Prostate gland (tissue), 2 donors: ENCODE results near the gene RCAN2. TPM values are rescaled to one million over a fixed set of nuclear protein-coding genes. Genes with fewer than 3 reads are reported as not detected.
"Not testable (repeated sequence)": the region's sequence is repeated elsewhere in the genome, so short reads cannot be mapped to it uniquely, and the experiment has no call there.

ENCODE experiments used
- DNase-seq: peaks from one replicate; pipeline ENCODE4 v3.0.0-alpha.2; 2019; ENCODE audit warnings: low spot score
- H3K27ac ChIP-seq, 2 donors: fragments of 200-600 bp; sonication (generic); 2 replicates each; pipeline ENCODE4 v1.5.1; 2017 to 2019
- H3K27me3 ChIP-seq: fragments of 200-600 bp; sonication (generic); replicated peaks from 2 replicates; pipeline ENCODE4 v1.5.1; 2019; ENCODE audit not compliant: insufficient read depth
- H3K36me3 ChIP-seq, 2 donors: fragments of 200-600 bp; sonication (generic); 1 replicate in 1 of 2; 2 replicates in 1 of 2; pipeline versions ENCODE4 v1.5.1 to v1.8.1; 2017 to 2019
- H3K4me1 ChIP-seq: fragments of 200-600 bp; sonication (generic); replicated peaks from 2 replicates; pipeline ENCODE4 v1.5.1; 2019
- H3K4me3 ChIP-seq, 2 donors: fragments of 200-600 bp; sonication (generic); 2 replicates each; pipeline ENCODE4 v1.5.1; 2017 to 2019
- H3K9me3 ChIP-seq: fragments of 200-600 bp; sonication (generic); 2 replicates; pipeline ENCODE4 v1.5.1; 2017
- POLR2A ChIP-seq: fragments of 450-650 bp; IDR thresholded peaks from one replicate; pipeline ENCODE4 v1.6.1; 2016; ENCODE audit warnings: antibody characterized with exemption, mild to moderate bottlenecking
- POLR2AphosphoS5 ChIP-seq: sonication (generic); formaldehyde crosslinking; IDR thresholded peaks from one replicate; pipeline ENCODE4 v1.6.1; 2017; ENCODE audit warnings: antibody characterized with exemption
- WGBS: methylation state at CpG from one replicate; pipeline ENCODE4 v1.1.5; 2018; 5-methylcytosine and 5-hydroxymethylcytosine counted together
- intact Hi-C: fragments of 100-400 bp; cut with DNase I; formaldehyde crosslinking; loops from one replicate; pipeline ENCODE4 v1.14.2; 2022
- total RNA-seq, 2 donors: library from RNA; depleted of rRNA; stranded (reverse); fragments of >200 nt; gene quantifications; one replicate each; pipeline ENCODE4 v1.1.0, GENCODE V29; 2016
- TF ChIP-seq, protein P1 (sequence below), 4 experiments: fragments of 200-600 bp in 2 of 4; fragments of 450-650 bp in 2 of 4; sonication (generic) in 2 of 4; IDR thresholded peaks; 1 replicate in 3 of 4; 2 replicates in 1 of 4; pipeline ENCODE4 v1.5.1; 2016 to 2019; ENCODE audit warnings: antibody characterized with exemption in 4 of 4, mild to moderate bottlenecking in 2 of 4, moderate library complexity in 2 of 4

The RCAN2 gene
- total RNA-seq, 2 donors from 2014 or later: 12.3 to 14.2 TPM

DNA sequence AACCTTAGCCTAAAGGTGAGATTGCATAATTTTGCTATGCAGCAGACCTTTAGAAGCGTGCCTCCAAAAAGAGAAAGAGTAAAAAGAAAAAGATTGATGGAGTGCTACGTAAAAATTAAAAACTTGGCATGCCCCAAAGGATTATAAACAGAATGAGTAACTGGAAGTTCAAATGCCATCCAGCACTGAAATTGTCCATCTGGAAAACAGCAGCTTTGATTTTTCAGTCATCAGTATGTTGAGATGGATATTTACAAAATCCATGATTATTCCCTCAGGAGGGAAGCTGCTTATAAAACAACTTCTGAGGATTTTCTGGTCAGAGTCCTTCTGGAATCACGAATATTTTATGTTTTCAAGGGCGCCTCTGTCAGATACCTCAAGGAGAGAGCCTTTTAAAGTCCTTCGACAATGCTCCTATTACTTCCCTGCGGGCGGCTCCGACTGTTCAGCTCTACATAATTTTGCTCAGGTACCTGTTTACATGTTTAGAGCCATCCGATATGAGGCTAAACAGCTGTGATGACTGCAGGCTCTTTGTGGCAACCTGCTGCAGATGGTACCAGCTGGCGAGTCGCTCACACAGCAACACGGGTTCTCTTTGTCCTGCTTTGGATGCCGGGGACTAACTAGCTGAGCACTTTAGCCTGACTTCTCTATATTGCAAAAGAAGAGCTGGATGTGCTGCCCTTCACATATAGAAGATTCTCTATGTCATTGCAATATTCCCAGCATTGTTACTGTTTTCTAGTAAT is 83.3 kb downstream of the RCAN2 start:
- 82% methylated on average over 13 of the region's 13 CpGs for WGBS

DNA sequence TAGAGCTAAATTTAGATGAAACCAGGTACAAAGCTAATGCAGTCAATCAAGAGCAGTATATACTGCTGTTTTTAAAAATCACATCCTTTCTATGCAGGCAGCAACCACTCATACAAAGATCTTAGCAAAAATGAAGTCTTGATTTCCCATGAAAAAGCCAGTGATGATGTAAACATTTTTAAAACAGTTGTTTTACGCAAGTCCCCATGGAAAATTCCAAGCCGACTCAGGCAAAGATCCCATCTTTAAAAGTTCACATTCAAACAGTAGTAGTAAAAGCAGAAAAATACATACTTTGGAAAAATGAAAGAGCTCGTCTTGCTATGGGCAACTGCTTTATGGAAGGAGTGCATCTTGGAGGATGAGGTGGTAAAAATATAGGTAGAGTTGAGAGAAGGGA is 84.0 kb downstream of the RCAN2 start:
- 71% methylated on average over 3 of the region's 3 CpGs for WGBS
- no peaks in the 10 kb centered on the region for H3K4me1 ChIP-seq
- no peak for DNase-seq
- no peaks in the 10 kb centered on the region for H3K36me3 ChIP-seq
- TF ChIP-seq POLR2AphosphoS5 (no peak), POLR2A (no peak)
- TF ChIP-seq, protein P1, sequence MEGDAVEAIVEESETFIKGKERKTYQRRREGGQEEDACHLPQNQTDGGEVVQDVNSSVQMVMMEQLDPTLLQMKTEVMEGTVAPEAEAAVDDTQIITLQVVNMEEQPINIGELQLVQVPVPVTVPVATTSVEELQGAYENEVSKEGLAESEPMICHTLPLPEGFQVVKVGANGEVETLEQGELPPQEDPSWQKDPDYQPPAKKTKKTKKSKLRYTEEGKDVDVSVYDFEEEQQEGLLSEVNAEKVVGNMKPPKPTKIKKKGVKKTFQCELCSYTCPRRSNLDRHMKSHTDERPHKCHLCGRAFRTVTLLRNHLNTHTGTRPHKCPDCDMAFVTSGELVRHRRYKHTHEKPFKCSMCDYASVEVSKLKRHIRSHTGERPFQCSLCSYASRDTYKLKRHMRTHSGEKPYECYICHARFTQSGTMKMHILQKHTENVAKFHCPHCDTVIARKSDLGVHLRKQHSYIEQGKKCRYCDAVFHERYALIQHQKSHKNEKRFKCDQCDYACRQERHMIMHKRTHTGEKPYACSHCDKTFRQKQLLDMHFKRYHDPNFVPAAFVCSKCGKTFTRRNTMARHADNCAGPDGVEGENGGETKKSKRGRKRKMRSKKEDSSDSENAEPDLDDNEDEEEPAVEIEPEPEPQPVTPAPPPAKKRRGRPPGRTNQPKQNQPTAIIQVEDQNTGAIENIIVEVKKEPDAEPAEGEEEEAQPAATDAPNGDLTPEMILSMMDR (IDR thresholded peaks at IDR 0.05): no peak
- no peaks in the 10 kb centered on the region for H3K9me3 ChIP-seq
- no peaks in the 10 kb centered on the region for H3K27me3 ChIP-seq
- intact Hi-C loops: no loop called here
- no peak overlapping the region for H3K27ac ChIP-seq
- H3K4me3 ChIP-seq: no peak overlapping the region

More for the DNA sequence above, 83.3 kb downstream of the RCAN2 start:
- Histone ChIP-seq H3K27ac (no peak overlapping the region), H3K36me3 (no peaks in the 10 kb centered on the region), H3K9me3 (no peaks in the 10 kb centered on the region), H3K4me1 (no peaks in the 10 kb centered on the region), H3K4me3 (no peak overlapping the region), H3K27me3 (no peaks in the 10 kb centered on the region)
- DNase-seq: no peak
- intact Hi-C loops: no loop called here
- TF ChIP-seq POLR2AphosphoS5 (no peak), POLR2A (no peak)
- TF ChIP-seq, protein P1 (IDR thresholded peaks at IDR 0.05): no peak

GRCh38 chr6:46405620-46406180 is 85.5 kb downstream of the RCAN2 start:
- not testable (repeated sequence) for H3K4me3 ChIP-seq

DNA sequence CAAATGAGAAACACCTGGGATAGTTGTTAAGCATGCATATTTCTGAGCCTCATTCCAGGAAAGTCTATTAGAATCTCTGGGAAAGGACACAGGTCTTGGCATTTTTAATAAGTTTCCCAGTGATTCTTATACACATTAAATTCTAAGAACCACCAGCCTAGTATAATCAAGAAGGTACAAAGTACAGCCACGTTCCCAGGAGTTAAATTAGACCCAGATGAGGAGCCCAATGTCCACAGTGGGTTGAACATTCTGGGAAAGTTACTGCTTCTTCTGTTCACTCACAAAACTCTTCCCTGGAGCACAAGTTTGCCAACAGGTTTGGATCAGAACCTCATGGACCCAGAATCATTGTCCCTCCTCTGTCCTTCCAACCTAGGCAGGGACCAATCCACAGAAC is 90.4 kb downstream of the RCAN2 start:
- intact Hi-C loops: no loop called here
- DNase-seq: no peak
- 88% methylated on average over 1 of the region's 1 CpG for WGBS
- Histone ChIP-seq H3K4me3 (no peak overlapping the region), H3K4me1 (no peaks in the 10 kb centered on the region), H3K9me3 (no peaks in the 10 kb centered on the region), H3K27me3 (no peaks in the 10 kb centered on the region), H3K27ac (no peak overlapping the region), H3K36me3 (no peaks in the 10 kb centered on the region)
- no peak for TF ChIP-seq POLR2A
- TF ChIP-seq POLR2AphosphoS5: no peak
- TF ChIP-seq, protein P1 (IDR thresholded peaks at IDR 0.05): no peak

More at GRCh38 chr6:46405620-46406180, 85.5 kb downstream of the RCAN2 start:
- H3K9me3 ChIP-seq, H3K27me3 ChIP-seq, DNase-seq, intact Hi-C loops, H3K4me1 ChIP-seq, H3K36me3 ChIP-seq, H3K27ac ChIP-seq: not testable (repeated sequence)
- 97% methylated on average over 16 of the region's 32 CpGs for WGBS

DNA sequence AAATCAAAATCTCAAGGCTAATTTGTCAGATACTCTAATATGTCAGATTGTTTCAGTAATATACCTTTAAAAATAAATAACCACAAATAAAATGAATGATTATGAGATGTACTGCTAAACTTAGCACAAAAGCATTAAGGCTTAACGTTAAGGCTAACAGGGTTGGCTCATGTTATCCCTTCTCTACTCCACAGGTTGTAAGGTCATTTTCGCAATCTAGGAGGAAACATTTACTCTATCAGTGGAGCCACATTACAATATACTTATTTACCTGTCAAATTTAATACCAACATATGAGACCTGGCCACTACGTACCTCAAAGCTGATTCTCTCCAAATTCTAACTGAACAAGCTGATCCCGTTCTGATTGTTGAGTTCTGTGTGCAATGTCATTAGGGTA is 95.7 kb downstream of the RCAN2 start:
- Histone ChIP-seq H3K36me3 (no peaks in the 10 kb centered on the region), H3K27ac (no peak overlapping the region), H3K27me3 (no peaks in the 10 kb centered on the region), H3K9me3 (no peaks in the 10 kb centered on the region), H3K4me3 (no peak overlapping the region), H3K4me1 (no peaks in the 10 kb centered on the region)
- TF ChIP-seq POLR2AphosphoS5 (no peak), POLR2A (no peak)
- TF ChIP-seq, protein P1 (IDR thresholded peaks at IDR 0.05): no peak
- intact Hi-C loops: no loop called here
- 84% methylated on average over 4 of the region's 4 CpGs for WGBS
- no peak for DNase-seq
